AG04449 (cell line): ENCODE data around the gene TLR2.

Source experiments
- CTCF ChIA-PET: fragments of 350-600 bp; formaldehyde crosslinking; extraction: SDS; loops from one replicate; lab custom pipeline; 2021; ENCODE audit warnings: antibody characterized with exemption; lab: Yijun Ruan, JAX
- POLR2A ChIA-PET: fragments of 400-600, 350-600 bp; formaldehyde crosslinking; extraction: SDS; loops from one replicate; lab custom pipeline; 2020; ENCODE audit warnings: antibody characterized with exemption, inconsistent platforms; lab: Yijun Ruan, JAX
- DNase-seq: peaks from one replicate; pipeline ENCODE4 v3.0.0-alpha.2; 2010; ENCODE audit warnings: low read depth, low spot score
- H3K4me3 ChIP-seq: 2 replicates; pipeline ENCODE4 v1.5.1; 2011; ENCODE audit warnings: low read depth, mild to moderate bottlenecking, control low read depth, low read length
- CTCF ChIP-seq: IDR thresholded peaks from one replicate; pipeline ENCODE4 v1.5.1; 2011; ENCODE audit warnings: mild to moderate bottlenecking, moderate library complexity, low read length, control low read depth, inconsistent platforms; ENCODE audit not compliant: insufficient read depth; ENCODE audit errors: missing control alignments

Gene TLR2

GRCh38 chr4:153684182-153684970, at the start of gene TLR2:
Gene TLR2, plus strand, starts transcription at chr4:153684280. Its CDS starts 18,628 bp downstream, at chr4:153702908.
- TF ChIP-seq CTCF = no peak
- H3K4me3 ChIP-seq = peak within 1 kb of the TSS; percentile 47
- ChIA-PET CTCF (interaction anchor here (1.5 kb wide), 1 partner anchor 65 kb away, joined by 3 read pairs; no protein-coding TSS in a partner anchor), POLR2A (no interaction called here)
- DNase-seq = no peak

- ChIA-PET CTCF (interaction anchor here (0.7 to 6.2 kb wide), 7 partner anchors 10 to 289 kb away, joined by 3 to 50 read pairs (median 4); no protein-coding TSS in a partner anchor), POLR2A (no interaction called here)
- DNase-seq = no peak
- TF ChIP-seq CTCF = peak; percentile 40
- H3K4me3 ChIP-seq = no peak overlapping the region
Measured at GRCh38 chr4:153634738-153635353, 49.2 kb upstream of the TLR2 start.

GRCh38 chr4:153635846-153636245, 48.2 kb upstream of the TLR2 start:
- ChIA-PET CTCF (interaction anchor here (1.4 to 6.2 kb wide), 3 partner anchors 9 to 115 kb away, joined by 4 to 50 read pairs (median 16); no protein-coding TSS in a partner anchor), POLR2A (no interaction called here)
- DNase-seq = no peak
- H3K4me3 ChIP-seq = no peak overlapping the region
- no peak for TF ChIP-seq CTCF

GRCh38 chr4:153637201-153637600, 46.9 kb upstream of the TLR2 start:
- no peak overlapping the region for H3K4me3 ChIP-seq
- DNase-seq = no peak
- no peak for TF ChIP-seq CTCF
- ChIA-PET CTCF (no interaction called here), POLR2A (no interaction called here)

- POLR2A ChIA-PET = no interaction called here
- no peak overlapping the region for H3K4me3 ChIP-seq
- TF ChIP-seq CTCF = no peak
- DNase-seq = no peak
- CTCF ChIA-PET = no interaction called here
Measured at GRCh38 chr4:153638011-153638410, 46.1 kb upstream of the TLR2 start.

- CTCF ChIA-PET = interaction anchor here (1.2 to 1.6 kb wide), 3 partner anchors 496 to 555 kb away, joined by 3 to 4 read pairs (median 4); no protein-coding TSS in a partner anchor
- POLR2A ChIA-PET = no interaction called here
Measured at GRCh38 chr4:153638999-153639398, 45.1 kb upstream of the TLR2 start.

More at GRCh38 chr4:153638999-153639398, 45.1 kb upstream of the TLR2 start:
- no peak overlapping the region for H3K4me3 ChIP-seq
- no peak for DNase-seq
- TF ChIP-seq CTCF = no peak
